Measurements from ENCODE around the gene ABCB9.
"Not testable (repeated sequence)": the region's sequence is repeated elsewhere in the genome, so short reads cannot be mapped to it uniquely, and the experiment has no call there.

Gene ABCB9

GRCh38 chr12:122961531-122962329, 4.5 kb downstream of the ABCB9 start:
- peak; percentile 56 for DNase-seq

GRCh38 chr12:122960193-122960569, 6.1 kb downstream of the ABCB9 start:
- DNase-seq = no peak

- no peak for DNase-seq
Observed at GRCh38 chr12:122959566-122960192, 6.6 kb downstream of the ABCB9 start.

- DNase-seq = no peak
Observed at GRCh38 chr12:122958198-122958888, 7.9 kb downstream of the ABCB9 start.

- no peak for DNase-seq
Observed at GRCh38 chr12:122956035-122956434, 10.2 kb downstream of the ABCB9 start.

GRCh38 chr12:122955156-122955555, 11.1 kb downstream of the ABCB9 start:
- no peak for DNase-seq

GRCh38 chr12:122951979-122952892, 14.0 kb downstream of the ABCB9 start:
- peak; percentile 86 for DNase-seq

- DNase-seq = no peak
Observed at GRCh38 chr12:122951406-122951805, 14.9 kb downstream of the ABCB9 start.

- DNase-seq = no peak
Observed at GRCh38 chr12:122949816-122950675, 16.2 kb downstream of the ABCB9 start.

GRCh38 chr12:122949405-122949804, 16.9 kb downstream of the ABCB9 start:
- DNase-seq = no peak

- DNase-seq = no peak
Observed at GRCh38 chr12:122948605-122949004, 17.7 kb downstream of the ABCB9 start.

GRCh38 chr12:122947352-122947792, 18.9 kb downstream of the ABCB9 start:
- no peak for DNase-seq

GRCh38 chr12:122946690-122947341, 19.4 kb downstream of the ABCB9 start:
- DNase-seq = peak; percentile 94

GRCh38 chr12:122944605-122945592, 21.4 kb downstream of the ABCB9 start:
- DNase-seq = no peak

GRCh38 chr12:122943196-122943595, 23.1 kb downstream of the ABCB9 start:
- DNase-seq = no peak

- no peak for DNase-seq
Observed at GRCh38 chr12:122942637-122943036, 23.6 kb downstream of the ABCB9 start.

- not testable (repeated sequence) for DNase-seq
Observed at GRCh38 chr12:122941351-122941750, 24.9 kb downstream of the ABCB9 start.

GRCh38 chr12:122939125-122939524, 27.1 kb downstream of the ABCB9 start:
- DNase-seq = no peak

GRCh38 chr12:122937622-122938091, 28.6 kb downstream of the ABCB9 start:
- no peak for DNase-seq

GRCh38 chr12:122935318-122935717, 30.9 kb downstream of the ABCB9 start:
- DNase-seq = no peak
